HG02852 (cell line): ENCODE results near the gene CIAO3.
"Not testable (repeated sequence)": the region's sequence is repeated elsewhere in the genome, so short reads cannot be mapped to it uniquely, and the experiment has no call there.

ENCODE experiments used
- ATAC-seq: cut with Tn5 transposase; IDR thresholded peaks from one replicate; pipeline ENCODE4 v1.9.1; 2021; ENCODE audit warnings: mild to moderate bottlenecking, moderate library complexity; ENCODE audit not compliant: unreplicated experiment

The CIAO3 gene

DNA sequence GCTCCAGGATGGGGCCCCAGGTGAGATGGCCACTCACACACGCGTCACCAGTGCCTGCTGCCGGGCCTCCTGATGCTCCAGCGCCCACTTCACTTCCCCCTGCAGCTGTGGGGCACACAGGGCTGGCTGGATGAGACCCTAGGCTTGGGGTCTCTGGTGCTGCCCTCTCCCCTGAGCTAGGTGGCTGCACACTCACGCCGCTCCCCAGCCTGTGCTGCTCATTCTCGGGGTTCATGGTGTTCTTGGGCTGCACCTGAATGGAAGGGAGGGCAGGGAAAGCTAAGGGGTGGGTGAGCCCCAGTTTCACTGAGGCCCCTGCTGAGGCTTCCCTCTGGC is 15.8 kb downstream of the CIAO3 start:
- ATAC-seq, result no peak

DNA sequence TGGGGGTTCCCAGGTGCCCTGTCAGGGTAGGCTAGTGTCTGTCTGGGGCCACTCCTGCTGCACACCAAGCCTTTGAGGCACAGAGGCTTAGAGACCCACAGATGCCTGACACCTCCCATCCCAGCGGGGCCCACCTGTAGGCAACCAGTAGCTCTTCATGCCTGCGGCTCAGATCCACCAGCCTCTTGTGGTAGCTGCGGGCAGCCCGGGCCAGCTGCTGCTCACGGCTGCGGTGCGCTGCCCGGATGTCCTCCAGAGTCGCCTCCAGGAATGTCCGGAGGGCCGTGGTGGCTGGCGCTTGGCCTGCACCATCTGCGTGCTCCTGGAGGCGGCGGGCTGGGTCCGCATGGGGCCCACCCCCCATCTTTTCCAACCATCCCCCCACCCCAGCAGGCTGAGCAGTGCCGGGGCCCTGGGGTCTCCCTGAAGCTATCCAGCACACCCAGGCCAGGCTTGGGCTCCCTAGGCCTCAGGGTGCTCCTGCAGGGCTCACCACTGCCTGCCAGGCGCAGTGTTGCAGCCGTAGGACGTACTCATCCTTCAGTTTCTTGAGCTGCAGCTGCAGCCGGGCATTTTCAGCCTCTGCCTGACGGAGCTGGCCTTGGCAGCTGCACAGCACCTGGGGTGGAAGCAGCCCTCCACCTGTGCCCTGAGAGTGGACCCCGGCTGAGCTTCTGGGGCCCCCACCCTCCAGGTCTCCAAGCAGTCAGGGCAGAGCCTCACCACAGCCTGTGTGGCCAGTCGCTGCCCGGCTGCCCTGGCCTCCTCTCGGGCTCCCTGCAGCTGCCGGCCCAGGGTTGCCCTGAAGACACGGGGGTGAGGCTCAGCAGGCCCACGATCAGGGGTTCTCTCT is 16.4 kb downstream of the CIAO3 start:
- no peak for ATAC-seq

DNA sequence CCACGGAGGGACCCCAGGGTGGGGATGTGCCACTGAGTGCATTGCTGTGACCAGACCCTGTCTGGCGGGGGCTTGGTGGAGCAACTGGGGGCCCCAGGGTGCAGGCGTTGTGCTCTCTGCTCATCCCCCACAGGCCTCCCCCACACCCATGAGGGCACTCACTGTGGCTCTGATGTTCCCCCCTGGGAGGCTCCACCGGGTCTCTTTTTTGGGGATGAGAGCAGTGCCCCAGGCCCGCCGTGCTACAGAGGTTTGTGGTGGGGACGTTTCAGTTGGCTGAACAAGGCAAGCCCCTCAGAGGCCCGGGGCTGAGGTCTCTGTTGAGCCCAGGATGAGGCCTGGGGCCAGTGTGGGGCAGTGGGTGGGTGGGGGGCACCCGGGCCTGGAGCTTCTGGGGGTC is 17.1 kb downstream of the CIAO3 start:
- ATAC-seq, result no peak

DNA sequence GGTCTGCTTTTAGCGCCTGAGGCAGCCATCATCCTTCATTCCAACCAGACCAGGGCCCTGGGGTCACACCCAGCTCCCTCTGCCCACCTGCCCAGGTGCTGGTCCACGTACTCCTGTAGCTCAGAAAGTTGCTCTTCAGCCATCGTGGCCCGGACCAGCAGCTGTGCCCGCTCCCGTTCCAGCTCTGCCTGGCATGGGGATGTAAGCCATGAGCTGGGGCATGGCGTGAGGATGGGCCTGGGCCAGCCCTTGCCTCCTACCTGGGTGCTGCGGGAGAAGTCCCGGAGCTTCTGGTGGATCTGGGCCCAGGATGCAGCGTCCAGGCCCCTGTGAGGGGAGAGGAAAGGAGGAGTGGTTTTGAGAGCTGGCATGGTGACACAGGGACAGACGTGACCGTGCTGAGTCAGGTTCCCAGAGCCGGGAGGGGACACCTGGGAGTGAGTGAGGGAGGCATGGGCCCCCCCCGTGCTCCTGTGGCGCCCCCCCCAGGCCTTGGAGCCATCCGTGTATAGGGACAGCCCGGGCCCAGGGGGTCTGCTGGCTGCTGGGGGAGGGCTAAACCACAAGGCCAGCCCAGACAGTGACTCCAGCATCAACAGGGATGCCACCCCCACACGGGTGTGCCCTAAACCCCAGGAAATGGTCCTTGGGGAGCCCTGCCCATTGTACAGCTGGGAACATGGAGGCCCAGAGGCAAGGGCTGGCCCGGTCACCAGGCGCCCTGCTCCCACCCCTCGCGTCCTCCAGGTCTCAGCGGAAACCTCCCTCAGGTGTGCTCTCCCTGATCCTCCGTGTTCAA is 17.8 kb downstream of the CIAO3 start:
- ATAC-seq, result no peak

DNA sequence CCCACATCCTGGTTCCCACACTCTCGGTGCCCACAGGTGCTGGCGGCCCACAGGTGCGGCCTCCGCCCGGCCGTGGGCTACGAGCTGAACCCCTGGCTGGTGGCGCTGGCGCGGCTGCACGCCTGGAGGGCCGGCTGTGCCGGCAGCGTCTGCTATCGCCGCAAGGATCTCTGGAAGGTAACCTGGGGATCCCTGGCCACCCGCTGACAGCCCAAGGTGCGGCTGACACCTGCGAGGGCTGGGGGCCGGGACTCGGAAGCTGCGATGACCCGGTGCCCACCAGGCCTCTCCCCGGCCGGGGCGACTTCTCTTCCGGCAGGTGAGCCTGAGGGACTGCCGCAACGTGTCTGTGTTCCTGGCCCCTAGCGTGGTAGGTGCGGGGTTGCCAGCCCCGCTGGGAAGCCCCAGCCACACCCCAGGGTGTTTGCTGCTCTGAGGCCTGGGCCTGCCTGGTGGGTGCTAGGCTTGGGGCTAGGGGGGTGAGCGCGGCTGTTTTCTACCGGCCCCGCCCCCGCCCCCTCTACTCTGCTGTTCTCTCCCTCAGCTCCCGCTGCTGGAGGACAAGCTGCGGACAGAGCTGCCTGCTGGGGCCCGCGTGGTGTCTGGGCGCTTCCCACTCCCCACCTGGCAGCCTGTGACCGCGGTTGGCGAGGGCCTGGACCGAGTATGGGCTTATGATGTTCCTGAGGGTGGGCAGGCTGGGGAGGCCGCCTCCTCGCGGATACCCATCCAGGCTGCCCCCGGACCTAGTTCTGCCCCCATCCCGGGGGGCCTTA is 18.8 kb downstream of the CIAO3 start:
- no peak for ATAC-seq

DNA sequence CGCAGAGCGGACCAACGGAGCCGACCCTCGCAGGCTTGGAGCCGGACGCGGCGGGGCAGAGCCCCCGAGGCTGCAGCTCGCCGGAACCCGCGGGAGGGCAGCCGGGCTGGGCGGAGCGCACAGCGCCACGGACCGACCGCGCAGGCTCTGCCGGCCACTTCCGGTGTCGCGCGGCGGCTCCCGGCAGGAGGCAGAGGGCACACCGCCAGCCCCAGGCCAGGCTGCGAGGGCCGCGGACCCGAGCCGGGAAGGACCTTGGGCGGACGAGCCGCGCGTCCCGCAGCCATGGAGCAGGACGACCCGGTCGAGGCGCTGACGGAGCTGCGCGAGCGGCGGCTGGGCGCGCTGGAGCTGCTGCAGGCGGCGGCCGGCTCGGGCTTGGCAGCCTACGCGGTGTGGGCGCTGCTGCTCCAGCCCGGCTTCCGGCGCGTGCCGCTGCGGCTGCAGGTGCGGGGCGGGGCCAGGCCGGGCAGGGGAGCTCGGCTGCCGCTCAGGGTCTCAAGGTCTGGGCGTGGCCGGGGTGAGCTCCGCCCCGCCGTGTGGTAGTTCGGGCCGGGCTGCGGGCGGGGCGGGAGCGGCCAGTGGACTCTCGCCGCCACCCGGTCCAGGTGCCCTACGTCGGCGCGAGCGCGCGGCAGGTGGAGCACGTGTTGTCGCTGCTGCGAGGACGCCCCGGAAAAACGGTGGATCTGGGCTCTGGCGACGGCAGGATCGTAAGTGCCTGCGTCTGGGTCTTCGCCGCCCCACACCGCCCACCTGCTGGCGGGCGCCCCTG is 19.6 kb downstream of the CIAO3 start, which contains the start of gene ANTKMT:
Gene ANTKMT, plus strand, starts transcription at position 157 of the 775 bp plus-strand sequence. Its CDS starts 129 bp downstream, at position 286.
- peak; percentile 68 for ATAC-seq

DNA sequence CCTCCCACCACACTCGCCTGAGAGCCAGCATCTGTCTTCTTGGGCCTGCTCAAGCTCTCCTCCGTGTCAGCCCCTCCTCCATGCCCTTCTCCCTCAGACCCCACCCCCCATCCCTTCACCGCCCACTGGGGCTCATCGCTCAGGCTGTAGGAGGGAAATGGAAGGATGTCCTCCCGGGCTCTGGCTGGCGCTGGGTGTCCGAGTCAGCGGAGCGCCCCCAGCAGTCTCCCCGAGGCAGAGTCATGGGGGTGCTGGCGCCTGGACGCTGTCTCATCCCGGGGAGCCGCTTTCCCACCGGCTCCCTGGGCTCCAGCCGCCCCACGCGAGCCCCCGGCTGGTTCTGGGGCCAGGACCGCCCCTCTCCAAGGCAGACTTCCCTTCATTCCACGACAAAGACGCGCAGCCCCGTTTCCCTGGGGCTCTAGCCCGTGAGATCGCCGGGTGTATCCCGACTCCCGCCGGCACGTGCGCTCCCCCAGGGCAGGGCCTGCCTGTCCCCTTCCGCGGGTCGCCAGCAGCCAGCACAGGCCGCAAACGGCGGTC is 20.3 kb downstream of the CIAO3 start:
- no peak for ATAC-seq

DNA sequence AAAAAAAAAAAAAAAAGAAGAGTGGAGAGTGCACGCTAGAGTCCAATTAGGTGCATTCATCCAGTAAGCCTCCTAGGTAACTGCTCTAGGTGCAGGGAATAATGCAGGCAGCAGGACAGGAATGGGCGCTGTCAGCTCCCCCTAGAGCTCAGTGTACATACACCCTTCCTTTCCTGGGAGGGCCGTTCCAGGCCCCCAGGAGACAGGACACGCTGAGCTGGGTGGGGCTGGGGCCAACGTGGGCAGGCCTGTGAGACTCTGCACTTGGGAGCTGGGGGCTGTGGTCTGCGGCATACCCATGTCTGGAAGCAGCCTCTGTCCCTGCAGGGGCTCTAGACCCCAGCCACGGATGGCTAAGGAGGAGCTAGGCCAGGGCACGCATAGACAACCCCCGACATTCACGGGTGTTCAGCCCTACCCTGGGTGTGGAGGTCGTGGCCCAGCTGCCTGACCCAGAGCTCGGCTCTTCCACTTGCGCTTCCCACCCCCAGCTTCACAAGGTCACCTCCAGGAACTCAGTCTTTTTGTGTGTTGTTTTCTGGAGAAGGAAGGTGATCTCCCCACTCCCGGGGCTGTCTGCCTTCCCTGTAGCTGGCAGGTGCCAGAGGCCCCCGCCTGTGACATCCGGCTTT is 20.9 kb downstream of the CIAO3 start:
- no peak for ATAC-seq

DNA sequence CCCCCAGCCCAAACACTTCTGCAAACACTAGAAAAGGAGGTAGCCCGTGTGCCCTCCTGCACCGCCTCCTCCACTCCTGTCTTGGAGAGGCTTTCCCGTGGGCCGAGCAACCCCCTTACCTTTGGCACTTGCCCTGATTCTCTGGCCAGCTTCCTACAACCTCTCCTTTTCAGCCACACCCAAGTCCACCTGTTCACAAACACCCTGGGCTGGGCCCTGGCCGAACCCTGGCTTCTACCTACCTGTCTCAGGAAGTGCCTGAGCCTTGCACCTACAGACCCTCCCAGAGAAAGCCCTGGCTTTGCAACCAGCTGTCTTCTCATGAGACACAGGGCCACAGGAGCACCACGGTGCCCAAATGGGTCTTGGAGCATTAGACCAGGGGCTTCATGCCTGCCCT is 21.9 kb downstream of the CIAO3 start:
- ATAC-seq, result no peak

DNA sequence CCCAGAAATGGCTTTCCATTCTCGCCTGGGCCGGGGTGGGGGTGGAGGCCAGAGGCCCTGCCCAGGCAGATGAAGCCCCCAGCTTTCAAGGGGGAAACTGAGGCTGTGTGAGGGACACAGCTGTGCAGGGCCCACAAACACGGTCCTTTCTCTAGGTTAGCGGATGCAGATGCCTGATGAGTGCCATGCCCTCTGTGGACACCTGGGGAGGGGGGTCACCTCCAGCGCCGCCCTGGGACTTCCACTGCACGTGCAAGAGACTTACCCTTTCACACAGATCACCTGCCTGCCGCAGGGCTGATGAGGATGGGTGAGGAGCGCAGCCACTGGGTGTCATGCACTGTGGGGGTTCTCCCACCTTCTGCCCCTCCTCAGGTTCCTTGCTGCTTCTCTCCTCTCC is 22.4 kb downstream of the CIAO3 start:
- no peak for ATAC-seq

DNA sequence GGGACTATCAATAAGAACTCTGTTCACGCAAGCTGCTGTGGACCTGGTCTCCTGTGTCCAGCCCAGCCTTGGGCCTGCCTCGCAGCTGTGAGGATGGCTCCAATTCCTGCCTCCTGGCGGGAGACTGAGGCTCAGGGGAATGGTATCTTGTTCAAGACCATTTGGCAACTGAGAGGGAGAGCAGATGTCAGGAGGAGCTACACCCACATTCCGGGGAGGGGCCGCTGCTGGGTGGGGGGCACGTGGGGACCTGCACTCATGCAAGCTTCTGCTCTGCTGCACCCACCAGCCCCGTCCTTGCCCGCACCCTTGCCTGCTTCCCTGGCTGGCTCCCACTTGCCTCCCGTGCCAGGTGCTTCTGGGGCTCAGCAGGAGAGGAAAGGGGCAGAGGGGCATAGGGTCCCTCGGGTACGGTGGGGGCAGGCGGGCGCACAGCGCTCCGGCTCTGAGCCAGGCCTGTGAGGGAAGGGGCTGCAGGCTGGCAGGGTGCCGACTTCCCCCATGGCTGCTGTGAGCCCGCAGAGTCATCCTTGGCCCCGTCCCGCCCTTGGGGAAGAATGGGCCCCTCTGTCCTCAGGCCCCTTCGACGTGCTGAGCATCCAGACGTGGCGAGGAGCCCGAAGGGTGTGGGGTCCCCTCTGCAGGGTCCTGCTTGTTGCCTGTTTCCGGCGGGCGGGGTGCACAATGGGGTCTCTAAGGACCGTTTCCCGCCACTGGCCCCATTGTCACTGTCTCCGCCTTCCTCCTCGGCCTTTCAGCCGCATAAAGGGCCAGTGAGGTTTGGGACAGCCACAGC is 23.1 kb downstream of the CIAO3 start:
- ATAC-seq, result no peak

DNA sequence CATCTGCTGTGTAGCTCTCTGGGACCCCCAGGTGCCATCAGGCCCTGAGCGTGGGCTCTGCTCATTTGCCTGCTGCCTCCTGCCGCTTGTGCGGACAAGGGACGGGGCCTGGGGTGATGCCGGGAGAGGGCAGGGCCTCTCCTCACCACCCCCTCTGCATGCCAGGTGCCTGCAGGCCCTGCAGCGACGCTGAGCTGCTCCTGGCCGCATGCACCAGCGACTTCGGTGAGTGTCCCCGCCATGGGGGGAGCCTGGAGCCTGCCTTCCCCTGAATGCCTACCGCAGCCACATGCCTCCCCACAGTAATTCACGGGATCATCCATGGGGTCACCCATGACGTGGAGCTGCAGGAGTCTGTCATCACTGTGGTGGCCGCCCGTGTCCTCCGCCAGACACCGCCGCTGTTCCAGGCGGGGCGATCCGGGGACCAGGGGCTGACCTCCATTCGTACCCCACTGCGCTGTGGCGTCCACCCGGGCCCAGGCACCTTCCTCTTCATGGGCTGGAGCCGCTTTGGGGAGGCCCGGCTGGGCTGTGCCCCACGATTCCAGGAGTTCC is 23.9 kb downstream of the CIAO3 start:
- ATAC-seq, result no peak

DNA sequence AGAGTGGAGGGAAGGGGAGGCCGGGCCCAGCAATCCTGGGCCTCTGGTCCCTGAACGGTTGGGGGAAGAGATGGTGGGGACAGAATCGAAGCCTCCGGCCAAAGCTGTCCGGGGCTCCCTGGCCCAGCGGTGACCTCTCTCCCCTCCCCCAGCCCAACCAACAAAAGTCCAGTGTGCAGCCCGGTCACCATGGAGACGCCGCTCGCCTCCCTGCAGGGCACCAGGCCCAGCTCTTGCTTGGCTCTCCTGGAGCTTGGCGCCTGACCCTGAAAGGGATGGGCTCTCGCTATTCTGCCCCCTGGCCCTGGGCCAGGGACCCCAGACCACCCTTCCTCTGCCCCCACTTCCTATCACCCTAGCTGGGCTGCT is 24.6 kb downstream of the CIAO3 start:
- no peak for ATAC-seq

DNA sequence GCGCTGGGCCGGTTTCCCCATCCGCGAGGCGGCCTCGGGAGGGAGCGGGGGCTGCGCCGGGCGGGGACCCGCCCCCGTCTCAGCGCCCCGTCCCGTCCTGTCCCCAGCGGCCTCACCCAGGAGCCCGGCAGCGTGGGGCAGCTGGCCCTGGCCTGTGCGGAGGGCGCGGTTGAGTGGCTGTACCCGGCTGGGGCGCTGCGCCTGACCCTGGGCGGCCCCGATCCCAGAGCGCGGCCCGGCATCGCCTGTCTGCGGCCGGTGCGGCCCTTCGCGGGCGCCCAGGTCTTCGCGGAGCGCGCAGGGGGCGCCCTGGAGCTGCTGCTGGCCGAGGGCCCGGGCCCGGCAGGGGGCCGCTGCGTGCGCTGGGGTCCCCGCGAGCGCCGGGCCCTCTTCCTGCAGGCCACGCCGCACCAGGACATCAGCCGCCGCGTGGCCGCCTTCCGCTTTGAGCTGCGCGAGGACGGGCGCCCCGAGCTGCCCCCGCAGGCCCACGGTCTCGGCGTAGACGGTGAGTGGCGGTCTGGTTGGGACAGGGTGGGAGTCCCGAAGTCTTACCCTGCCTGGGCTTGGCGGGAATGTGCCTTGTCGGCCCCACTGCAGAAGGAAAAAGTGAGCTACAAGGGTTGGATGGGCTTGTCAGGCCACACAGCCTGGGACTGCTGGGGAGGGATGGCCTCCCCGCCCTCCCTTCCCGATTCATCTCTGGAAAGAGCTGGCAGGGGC is 25.2 kb downstream of the CIAO3 start:
- ATAC-seq, result peak; percentile 23

DNA sequence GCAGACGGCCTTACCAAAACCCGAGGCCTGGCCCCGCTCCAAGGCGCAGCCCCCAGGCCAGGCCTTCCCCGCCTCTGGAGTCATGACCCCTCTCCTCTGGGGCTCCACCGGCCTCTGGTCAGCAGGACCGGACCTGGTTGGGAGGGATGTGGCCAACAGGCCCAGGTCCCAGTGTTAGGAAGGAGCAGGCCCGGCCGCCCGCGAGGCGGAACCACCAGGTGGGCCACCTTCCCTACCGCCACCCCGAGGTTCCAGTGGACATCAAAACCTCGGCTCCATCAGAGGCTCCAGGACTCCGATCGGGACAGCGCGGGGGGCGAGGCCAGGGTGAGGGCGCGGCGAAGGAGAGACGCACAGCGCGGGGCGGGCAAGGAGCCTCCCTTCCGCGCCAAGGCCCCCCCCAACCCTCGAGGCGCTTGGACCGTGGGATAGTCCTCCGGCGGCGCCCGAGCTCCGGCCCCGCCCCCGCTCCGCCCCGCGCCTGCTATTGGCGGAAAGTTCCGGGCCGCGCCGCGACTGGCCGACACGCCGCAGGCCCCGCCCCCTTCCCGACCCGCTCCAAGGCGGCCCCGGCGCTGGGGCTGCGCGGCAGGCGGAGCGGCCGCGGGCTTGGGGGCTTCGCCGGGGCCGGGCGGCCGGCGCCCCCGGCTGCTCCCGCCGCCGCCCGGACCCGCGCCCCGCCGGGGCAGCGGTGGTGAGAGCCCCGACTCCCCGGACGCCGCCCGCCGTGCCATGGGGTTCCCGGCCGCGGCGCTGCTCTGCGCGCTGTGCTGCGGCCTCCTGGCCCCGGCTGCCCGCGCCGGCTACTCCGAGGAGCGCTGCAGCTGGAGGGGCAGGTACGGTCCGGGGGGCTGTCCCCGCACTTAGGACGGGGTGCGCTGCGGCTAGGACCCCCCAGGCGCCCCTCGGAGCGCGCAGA is 26.0 kb downstream of the CIAO3 start, which contains the start of gene METRN:
Gene METRN, plus strand, starts transcription at position 561 of the 919 bp plus-strand sequence. Its CDS starts 172 bp downstream, at position 733.
- ATAC-seq, result peak; percentile 66

DNA sequence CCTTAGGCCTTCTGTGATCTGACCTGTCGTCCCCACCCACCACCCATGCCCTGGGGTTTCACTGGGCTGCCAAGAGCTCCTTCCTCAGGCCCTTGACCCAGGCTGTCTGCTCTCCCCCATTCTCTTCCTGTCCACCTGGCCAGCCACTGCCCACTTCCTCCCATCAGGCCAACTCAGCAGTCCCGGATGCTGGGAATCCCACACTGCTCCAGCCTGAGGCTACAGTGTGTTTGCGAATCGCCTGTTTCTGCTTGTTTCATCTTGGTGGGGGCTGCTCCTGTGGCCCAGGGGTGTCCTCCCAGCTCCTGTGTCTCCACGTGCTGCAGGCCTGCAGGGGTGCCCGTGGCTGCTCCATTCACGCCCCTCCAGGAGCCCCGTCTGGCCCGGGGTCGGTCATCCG is 26.7 kb downstream of the CIAO3 start:
- no peak for ATAC-seq

DNA sequence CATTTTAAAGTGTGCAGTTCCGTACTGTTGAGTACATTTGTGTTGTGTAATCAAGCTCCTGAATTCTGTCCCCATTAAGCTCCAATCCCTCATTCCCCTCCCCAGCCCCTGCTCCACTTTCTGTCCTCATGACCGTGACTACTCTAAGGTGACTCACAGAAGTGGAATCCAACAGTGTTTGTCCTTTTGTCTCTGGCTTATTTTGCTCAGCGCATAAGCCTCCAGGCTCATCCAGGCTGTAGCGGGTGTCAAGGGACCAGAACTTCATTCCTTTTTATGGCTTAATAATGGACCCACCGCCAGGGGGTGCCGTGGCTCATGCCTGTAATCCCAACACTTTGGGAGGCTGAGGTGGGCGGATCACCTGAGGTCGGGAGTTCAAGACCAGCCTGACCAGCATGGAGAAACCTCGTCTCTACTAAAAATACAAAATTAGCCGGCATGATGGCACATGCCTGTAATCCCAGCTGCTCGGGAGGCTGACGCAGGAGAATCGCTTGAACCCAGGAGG is 28.0 kb downstream of the CIAO3 start:
- not testable (repeated sequence) for ATAC-seq
